MCF 10A (cell line): Measurements from ENCODE around the gene MYLK. TPM values are rescaled to one million over a fixed set of nuclear protein-coding genes. Genes with fewer than 3 reads are reported as not detected.

Experiments
- BruUV-seq: library from RNA; stranded (reverse); fragments of 400-500 nt; replicated peaks from 2 replicates; lab custom pipeline; 2021; lab: Mats Ljungman, UMichigan
- CTCF ChIA-PET: fragments of 300-600 bp; sonication (Branson Sonifier 250); formaldehyde crosslinking; extraction: SDS; loops from one replicate; lab custom pipeline; 2021; ENCODE audit warnings: antibody characterized with exemption, inconsistent platforms; lab: Yijun Ruan, JAX
- POLR2A ChIA-PET: fragments of 300-600, 350-650 bp; sonication (Branson Sonifier 250); formaldehyde crosslinking; extraction: SDS; loops from one replicate; lab custom pipeline; 2020; ENCODE audit warnings: antibody characterized with exemption, inconsistent platforms; lab: Yijun Ruan, JAX
- DNase-seq: peaks from one replicate; pipeline ENCODE4 v3.0.0-alpha.2; 2018; ENCODE audit not compliant: unreplicated experiment
- H3K27ac Mint-ChIP-seq: one replicate; pipeline ENCODE4 v1.8.0; 2022; ENCODE audit warnings: mild to moderate bottlenecking, low read depth, mixed read lengths; ENCODE audit not compliant: unreplicated experiment
- H3K27me3 Mint-ChIP-seq: one replicate; pipeline ENCODE4 v1.8.0; 2022; ENCODE audit warnings: mixed read lengths; ENCODE audit not compliant: insufficient read depth, unreplicated experiment
- H3K36me3 Mint-ChIP-seq: one replicate; pipeline ENCODE4 v1.8.0; 2022; ENCODE audit warnings: mild to moderate bottlenecking, moderate library complexity, mixed read lengths; ENCODE audit not compliant: insufficient read depth, unreplicated experiment
- H3K4me1 Mint-ChIP-seq: one replicate; pipeline ENCODE4 v1.8.0; 2022; ENCODE audit warnings: mixed read lengths; ENCODE audit not compliant: insufficient read depth, unreplicated experiment
- H3K4me3 Mint-ChIP-seq: one replicate; pipeline ENCODE4 v1.8.0; 2022; ENCODE audit warnings: mild to moderate bottlenecking, moderate library complexity, mixed read lengths; ENCODE audit not compliant: unreplicated experiment
- H3K9me3 Mint-ChIP-seq: one replicate; pipeline ENCODE4 v1.8.0; 2022; ENCODE audit warnings: mixed read lengths; ENCODE audit not compliant: unreplicated experiment
- intact Hi-C: fragments of 100-400 bp; cut with micrococcal nuclease; formaldehyde crosslinking; loops from 2 replicates; pipeline ENCODE4 v1.14.1; 2022
- total RNA-seq: library from RNA; stranded (reverse); gene quantifications from 2 replicates; pipeline ENCODE4 v1.2.3, GENCODE V29; 2022
- TF ChIP-seq, protein P1 (sequence below): fragments of 200-600 bp; IDR thresholded peaks from one replicate; pipeline ENCODE4 v1.8.0; 2022; ENCODE audit warnings: antibody characterized with exemption, mild to moderate bottlenecking; ENCODE audit not compliant: unreplicated experiment

MYLK gene
- total RNA-seq, 1 experiment from 2014 or later, result 2.3 TPM

DNA sequence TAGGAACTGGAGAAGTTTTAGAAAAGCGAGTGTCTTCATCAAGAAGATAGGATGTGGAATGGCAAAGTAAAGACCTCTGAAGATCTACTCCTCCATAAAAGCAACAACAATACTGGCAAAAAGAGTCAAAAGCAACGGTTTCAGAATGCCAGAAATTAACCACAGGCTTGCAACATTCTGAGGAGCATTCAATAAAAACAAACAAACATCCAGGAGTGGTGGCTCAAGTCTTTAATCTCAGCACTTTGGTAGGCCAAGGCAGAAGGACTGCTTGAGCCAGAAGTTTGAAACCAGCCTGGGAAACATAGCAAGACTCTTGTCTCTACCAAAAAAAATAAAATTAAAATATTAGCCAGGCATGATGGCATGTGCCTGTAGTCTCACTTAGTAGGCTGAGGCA is 156.1 kb downstream of the MYLK start:
- Mint-ChIP-seq H3K4me1 (peaks cover 26% of the 10 kb centered on the region), H3K27ac (no peak overlapping the region), H3K36me3 (no peaks in the 10 kb centered on the region), H3K27me3 (no peaks in the 10 kb centered on the region), H3K4me3 (no peak overlapping the region), H3K9me3 (no peaks in the 10 kb centered on the region)
- no TSS peak for BruUV-seq
- intact Hi-C loops, result loop anchor here (10.0 kb wide), 1 partner anchor 347 kb away; no protein-coding TSS in a partner anchor
- POLR2A ChIA-PET, result interaction anchor here (0.6 to 0.9 kb wide), 3 partner anchors 90 to 132 kb away, joined by 3 read pairs; no protein-coding TSS in a partner anchor
- TF ChIP-seq, protein P1, sequence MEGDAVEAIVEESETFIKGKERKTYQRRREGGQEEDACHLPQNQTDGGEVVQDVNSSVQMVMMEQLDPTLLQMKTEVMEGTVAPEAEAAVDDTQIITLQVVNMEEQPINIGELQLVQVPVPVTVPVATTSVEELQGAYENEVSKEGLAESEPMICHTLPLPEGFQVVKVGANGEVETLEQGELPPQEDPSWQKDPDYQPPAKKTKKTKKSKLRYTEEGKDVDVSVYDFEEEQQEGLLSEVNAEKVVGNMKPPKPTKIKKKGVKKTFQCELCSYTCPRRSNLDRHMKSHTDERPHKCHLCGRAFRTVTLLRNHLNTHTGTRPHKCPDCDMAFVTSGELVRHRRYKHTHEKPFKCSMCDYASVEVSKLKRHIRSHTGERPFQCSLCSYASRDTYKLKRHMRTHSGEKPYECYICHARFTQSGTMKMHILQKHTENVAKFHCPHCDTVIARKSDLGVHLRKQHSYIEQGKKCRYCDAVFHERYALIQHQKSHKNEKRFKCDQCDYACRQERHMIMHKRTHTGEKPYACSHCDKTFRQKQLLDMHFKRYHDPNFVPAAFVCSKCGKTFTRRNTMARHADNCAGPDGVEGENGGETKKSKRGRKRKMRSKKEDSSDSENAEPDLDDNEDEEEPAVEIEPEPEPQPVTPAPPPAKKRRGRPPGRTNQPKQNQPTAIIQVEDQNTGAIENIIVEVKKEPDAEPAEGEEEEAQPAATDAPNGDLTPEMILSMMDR, result no peak
- DNase-seq, result peak; percentile 62
- CTCF ChIA-PET, result interaction anchor here (0.6 to 5.2 kb wide), 7 partner anchors 10 to 1201 kb away, joined by 3 to 33 read pairs (median 3); no protein-coding TSS in a partner anchor

DNA sequence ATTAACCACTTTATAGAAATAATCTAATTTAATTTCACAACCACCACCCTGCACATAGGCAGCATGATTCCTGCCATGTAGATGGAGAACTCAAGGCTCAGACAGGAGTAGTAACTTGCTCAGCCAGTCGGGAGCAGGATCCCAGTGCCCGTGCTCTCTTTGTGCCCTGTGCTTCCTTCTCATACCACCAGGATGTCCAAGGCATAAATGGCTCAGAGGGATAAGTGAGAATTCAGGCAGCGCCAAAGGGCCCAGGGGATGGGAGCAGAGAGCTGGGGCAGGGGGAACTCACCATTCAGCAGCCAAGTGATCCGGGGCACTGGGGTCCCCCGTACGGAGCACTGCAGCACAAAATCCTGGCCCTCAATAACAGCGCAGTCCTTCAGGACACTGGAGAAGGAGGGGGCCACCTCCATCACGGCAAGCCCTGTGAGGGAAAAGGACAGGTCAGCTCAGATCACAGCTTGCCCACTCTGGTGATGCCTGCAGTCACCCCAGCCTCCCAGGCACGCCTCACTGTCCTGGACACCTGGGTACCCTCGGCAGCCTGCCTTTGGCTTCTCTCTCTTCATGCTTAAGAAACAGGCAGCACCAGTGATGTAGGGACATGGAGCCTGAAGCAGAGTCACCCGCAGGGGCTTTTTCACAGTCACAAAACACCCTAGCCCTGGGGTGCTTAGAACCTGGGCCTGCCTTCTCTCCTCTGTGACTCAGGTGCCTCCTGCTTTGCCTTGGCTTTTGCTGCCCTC is 158.3 kb downstream of the MYLK start:
- Mint-ChIP-seq H3K4me1 (peaks cover 7% of the 10 kb centered on the region), H3K27me3 (no peaks in the 10 kb centered on the region), H3K4me3 (no peak overlapping the region), H3K36me3 (no peaks in the 10 kb centered on the region), H3K27ac (no peak overlapping the region), H3K9me3 (no peaks in the 10 kb centered on the region)
- intact Hi-C loops, result loop anchor here (10.0 kb wide), 1 partner anchor 349 kb away; no protein-coding TSS in a partner anchor
- POLR2A ChIA-PET, result interaction anchor here (0.9 kb wide), 1 partner anchor 235 kb away, joined by 3 read pairs; no protein-coding TSS in a partner anchor
- CTCF ChIA-PET, result interaction anchor here (0.6 to 5.2 kb wide), 6 partner anchors 25 to 108 kb away, joined by 3 to 33 read pairs (median 3); no protein-coding TSS in a partner anchor
- BruUV-seq, result no TSS peak
- no peak for DNase-seq
- TF ChIP-seq, protein P1, result peak; percentile 8

DNA sequence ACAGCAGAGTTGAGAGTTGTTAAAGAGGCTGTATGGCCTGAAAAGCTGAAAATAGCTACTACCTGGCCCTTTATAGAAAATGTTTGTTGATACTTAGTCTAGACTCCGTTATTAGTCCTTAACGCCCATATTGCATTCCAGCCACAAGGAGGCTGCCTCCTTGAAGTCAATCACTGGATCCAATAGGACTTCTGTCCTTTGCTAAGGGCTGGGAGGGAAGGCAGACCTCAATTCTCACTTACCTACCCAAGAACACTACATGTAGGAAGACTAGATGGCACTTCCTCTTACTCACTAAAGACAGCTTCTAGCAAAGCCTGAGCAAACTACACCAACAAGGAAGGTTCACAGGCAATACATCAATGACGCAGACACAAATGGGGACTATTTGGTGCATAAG is 159.8 kb downstream of the MYLK start:
- Mint-ChIP-seq H3K27me3 (no peaks in the 10 kb centered on the region), H3K4me1 (peaks cover 7% of the 10 kb centered on the region), H3K27ac (no peak overlapping the region), H3K36me3 (no peaks in the 10 kb centered on the region), H3K4me3 (no peak overlapping the region), H3K9me3 (no peaks in the 10 kb centered on the region)
- intact Hi-C loops, result loop anchor here (10.0 kb wide), 1 partner anchor 350 kb away; no protein-coding TSS in a partner anchor
- ChIA-PET POLR2A (interaction anchor here (0.6 to 1.1 kb wide), 2 partner anchors 9 to 175 kb away, joined by 3 read pairs; no protein-coding TSS in a partner anchor), CTCF (interaction anchor here (0.5 to 4.1 kb wide), 39 partner anchors 9 to 1135 kb away, joined by 3 to 117 read pairs (median 4); no protein-coding TSS in a partner anchor)
- no peak for DNase-seq
- TF ChIP-seq, protein P1, result no peak
- no TSS peak for BruUV-seq

DNA sequence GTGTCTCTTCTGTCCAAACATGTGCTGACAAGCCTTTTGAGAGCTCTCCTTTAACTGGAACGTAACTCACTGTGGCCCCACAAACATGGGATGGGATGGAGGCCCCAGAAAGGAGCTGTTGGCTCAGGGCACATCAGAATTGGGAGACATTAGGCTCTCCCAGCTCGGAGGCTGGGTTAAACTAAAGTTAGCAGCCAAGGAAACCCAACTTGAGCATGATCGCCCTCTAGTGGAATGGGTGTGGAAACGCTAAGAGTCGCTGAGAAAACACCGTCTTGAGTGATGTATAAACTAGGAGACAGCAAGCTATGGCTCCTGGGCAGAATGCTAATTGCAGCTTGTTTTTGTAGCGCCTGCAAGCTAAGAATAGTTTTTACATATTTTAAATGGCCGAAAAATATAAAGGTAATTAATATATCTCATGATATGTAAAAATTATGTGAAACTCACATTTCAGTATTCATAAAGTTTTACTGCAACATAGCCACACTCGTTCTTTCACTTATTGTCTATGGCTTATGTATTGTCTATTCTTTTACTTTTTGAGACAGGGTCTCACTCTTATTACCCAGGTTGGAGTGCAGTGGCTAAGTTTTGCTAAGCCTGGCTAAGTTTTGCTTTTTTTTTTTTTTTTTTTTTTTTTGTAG is 160.5 kb downstream of the MYLK start:
- Mint-ChIP-seq H3K9me3 (no peaks in the 10 kb centered on the region), H3K4me3 (no peak overlapping the region), H3K27me3 (no peaks in the 10 kb centered on the region), H3K36me3 (no peaks in the 10 kb centered on the region), H3K4me1 (peaks cover 7% of the 10 kb centered on the region), H3K27ac (no peak overlapping the region)
- TF ChIP-seq, protein P1, result peak; percentile 64
- intact Hi-C loops, result loop anchor here (1.0 to 10.0 kb wide), 3 partner anchors 71 to 351 kb away; no protein-coding TSS in a partner anchor
- peak; percentile 93 for DNase-seq
- CTCF ChIA-PET, result interaction anchor here (0.5 to 4.1 kb wide), 49 partner anchors 10 to 1136 kb away, joined by 3 to 117 read pairs (median 4); partner anchors contain the start of gene CCDC14
- no TSS peak for BruUV-seq
- POLR2A ChIA-PET, result interaction anchor here (0.6 to 1.1 kb wide), 2 partner anchors 10 to 176 kb away, joined by 3 read pairs; no protein-coding TSS in a partner anchor
